HL-60 (cell line): ENCODE measurements around the gene SNX30.

Experiments
- GABPA ChIP-seq: IDR thresholded peaks from 2 replicates; pipeline ENCODE4 v1.6.1; 2012; ENCODE audit warnings: low read depth
- TF ChIP-seq, protein P1 (sequence below): IDR thresholded peaks from one replicate; pipeline ENCODE4 v1.5.1; 2011; ENCODE audit warnings: low read length, control low read depth, inconsistent platforms; ENCODE audit not compliant: insufficient read depth

DNA sequence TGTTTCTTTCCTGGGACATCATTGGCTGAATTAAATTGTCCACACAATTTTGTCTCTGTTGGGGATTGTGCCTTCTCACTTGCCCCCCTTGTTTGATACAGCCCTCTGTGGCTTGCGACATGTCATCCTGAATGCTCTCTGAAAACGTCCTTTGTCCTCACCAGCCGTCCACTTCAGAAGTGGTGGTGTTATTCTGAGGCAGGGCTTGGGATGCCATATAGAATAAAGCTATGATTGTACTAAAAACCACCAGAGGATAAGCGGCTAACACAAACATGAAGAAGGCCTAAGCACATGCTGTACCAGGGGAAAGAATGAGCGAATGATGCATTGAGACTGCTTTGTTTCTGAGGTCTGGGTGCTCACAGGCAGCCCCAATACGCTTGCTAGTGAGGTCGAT lies 3.5 kb upstream of the SNX30 start:
- TF ChIP-seq, protein P1, sequence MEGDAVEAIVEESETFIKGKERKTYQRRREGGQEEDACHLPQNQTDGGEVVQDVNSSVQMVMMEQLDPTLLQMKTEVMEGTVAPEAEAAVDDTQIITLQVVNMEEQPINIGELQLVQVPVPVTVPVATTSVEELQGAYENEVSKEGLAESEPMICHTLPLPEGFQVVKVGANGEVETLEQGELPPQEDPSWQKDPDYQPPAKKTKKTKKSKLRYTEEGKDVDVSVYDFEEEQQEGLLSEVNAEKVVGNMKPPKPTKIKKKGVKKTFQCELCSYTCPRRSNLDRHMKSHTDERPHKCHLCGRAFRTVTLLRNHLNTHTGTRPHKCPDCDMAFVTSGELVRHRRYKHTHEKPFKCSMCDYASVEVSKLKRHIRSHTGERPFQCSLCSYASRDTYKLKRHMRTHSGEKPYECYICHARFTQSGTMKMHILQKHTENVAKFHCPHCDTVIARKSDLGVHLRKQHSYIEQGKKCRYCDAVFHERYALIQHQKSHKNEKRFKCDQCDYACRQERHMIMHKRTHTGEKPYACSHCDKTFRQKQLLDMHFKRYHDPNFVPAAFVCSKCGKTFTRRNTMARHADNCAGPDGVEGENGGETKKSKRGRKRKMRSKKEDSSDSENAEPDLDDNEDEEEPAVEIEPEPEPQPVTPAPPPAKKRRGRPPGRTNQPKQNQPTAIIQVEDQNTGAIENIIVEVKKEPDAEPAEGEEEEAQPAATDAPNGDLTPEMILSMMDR, result no peak
- TF ChIP-seq GABPA, result no peak
